GM10847 (cell line): ENCODE measurements around the gene FN1.

Experiments
- POLR2A ChIP-seq: IDR thresholded peaks from 2 replicates; pipeline ENCODE4 v1.6.1; 2011; ENCODE audit not compliant: insufficient read length; ENCODE audit errors: extremely low read depth

FN1 gene

DNA sequence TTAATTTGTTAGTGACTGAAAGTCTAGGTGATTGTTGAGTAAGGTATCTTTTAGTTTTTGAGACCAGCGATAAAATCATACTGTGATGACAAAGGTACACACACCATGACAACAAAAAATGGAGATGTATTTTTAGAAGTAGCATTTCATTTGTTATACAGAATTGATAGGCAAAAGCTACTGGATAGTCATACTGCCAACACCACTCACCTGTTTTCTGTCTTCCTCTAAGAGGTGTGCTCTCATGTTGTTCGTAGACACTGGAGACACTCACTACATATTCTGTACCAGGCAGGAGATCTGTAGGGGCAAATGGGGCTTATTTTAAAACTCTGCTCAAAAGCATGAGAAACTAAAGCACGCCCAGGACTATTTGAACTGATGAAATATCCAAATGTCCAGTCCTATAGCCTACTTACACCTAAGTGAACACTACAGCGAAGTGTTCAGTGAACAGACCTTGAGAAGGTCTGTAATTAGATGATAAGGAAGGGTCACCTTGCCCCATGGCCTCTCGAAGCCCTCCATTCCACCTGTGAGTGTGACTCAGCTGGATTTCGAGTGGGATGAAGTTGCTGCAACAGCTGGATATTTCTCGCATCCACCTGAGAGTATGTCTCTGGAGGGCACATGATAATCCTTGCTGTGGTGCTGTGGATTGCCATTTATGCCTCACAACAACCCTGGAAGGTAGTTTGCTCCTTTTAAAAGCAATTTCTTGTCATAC is 47.7 kb downstream of the FN1 start:
- no peak for TF ChIP-seq POLR2A

- no peak for TF ChIP-seq POLR2A
Observed at GRCh38 chr2:215386566-215386965, 49.3 kb downstream of the FN1 start.

GRCh38 chr2:215384710-215385109 is 51.2 kb downstream of the FN1 start:
- TF ChIP-seq POLR2A = no peak

GRCh38 chr2:215383652-215384279 is 52.1 kb downstream of the FN1 start:
- TF ChIP-seq POLR2A = no peak

GRCh38 chr2:215382480-215382879 is 53.4 kb downstream of the FN1 start:
- TF ChIP-seq POLR2A = no peak

DNA sequence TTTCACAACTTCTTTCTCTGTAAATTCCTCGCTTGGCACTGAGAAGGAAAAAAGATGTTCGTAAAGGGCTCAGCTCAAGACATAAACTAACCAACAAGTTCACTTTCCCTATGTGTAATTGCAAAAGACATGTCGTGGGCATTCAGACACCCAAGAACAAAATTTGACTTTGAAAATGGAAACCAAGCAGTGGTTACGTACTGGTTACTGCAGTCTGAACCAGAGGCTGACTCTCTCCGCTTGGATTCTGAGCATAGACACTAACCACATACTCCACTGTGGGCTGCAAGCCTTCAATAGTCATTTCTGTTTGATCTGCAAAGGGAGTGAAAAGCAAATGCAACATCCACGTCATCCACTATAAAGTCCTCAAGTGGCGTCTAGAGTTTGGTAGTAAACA is 53.9 kb downstream of the FN1 start:
- no peak for TF ChIP-seq POLR2A

DNA sequence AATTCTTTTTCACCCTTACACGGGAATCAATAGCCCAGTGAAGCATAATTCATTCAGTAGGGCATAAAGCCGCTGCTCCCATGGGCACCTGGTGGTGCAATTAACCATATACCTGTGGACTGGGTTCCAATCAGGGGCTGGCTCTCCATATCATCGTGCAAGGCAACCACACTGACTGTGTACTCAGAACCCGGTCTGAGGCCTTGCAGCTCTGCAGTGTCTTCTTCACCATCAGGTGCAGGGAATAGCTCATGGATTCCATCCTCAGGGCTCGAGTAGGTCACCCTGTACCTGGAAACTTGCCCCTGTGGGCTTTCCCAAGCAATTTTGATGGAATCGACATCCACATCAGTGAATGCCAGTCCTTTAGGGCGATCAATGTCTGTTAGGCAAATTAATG is 55.2 kb downstream of the FN1 start:
- no peak for TF ChIP-seq POLR2A

DNA sequence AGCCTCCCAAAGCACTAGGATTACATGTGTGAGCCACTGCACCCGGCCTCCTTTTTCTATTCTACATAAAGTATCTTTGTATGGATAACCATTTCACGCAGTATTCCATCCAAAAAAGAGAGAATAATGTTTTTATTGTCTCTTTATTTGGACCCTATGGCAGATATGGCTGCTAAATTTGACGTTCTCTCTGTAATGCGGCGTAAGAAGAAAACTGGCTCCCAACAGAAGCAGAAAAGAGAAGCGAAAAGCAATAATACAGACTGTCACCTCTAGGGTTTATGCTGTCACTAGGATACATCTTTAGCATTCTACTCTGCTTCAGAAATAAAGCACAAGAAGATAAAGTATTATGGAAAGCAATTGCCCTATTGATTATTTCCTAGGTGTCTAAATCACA is 55.9 kb downstream of the FN1 start:
- TF ChIP-seq POLR2A = no peak

DNA sequence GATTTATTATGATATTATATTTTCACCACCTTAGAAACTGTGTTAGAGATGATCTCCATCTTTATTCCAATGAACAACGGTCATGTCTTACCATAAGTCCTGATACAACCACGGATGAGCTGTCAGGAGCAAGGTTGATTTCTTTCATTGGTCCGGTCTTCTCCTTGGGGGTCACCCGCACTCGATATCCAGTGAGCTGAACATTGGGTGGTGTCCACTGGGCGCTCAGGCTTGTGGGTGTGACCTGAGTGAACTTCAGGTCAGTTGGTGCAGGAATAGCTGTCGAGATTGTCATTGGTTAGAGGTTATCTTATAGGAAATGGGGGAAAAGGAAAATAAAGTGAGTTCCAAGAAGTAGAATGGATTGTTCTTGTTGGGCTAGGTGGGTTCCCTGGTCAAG is 56.8 kb downstream of the FN1 start:
- TF ChIP-seq POLR2A = no peak

GRCh38 chr2:215378045-215378444 is 57.8 kb downstream of the FN1 start:
- TF ChIP-seq POLR2A = no peak

GRCh38 chr2:215377283-215377682 is 58.6 kb downstream of the FN1 start:
- no peak for TF ChIP-seq POLR2A

GRCh38 chr2:215376103-215376780 is 59.6 kb downstream of the FN1 start:
- no peak for TF ChIP-seq POLR2A

- TF ChIP-seq POLR2A = no peak
Observed at GRCh38 chr2:215375467-215375830, 60.4 kb downstream of the FN1 start.

GRCh38 chr2:215374642-215375466 is 61.0 kb downstream of the FN1 start:
- TF ChIP-seq POLR2A = no peak

GRCh38 chr2:215374002-215374401 is 61.9 kb downstream of the FN1 start:
- TF ChIP-seq POLR2A = no peak
